Epithelial cell of proximal tubule (primary cell): Measurements from ENCODE around the gene CEP128. TPM values are rescaled to one million over a fixed set of nuclear protein-coding genes. Genes with fewer than 3 reads are reported as not detected.
A peak's percentile ranks its signal among the peaks of the same experiment; 100 is the strongest.
"Not testable (repeated sequence)": the region's sequence is repeated elsewhere in the genome, so short reads cannot be mapped to it uniquely, and the experiment has no call there.

Experiments
- DNase-seq: peaks from one replicate; pipeline ENCODE4 v3.0.0-alpha.2; 2011; ENCODE audit warnings: low read depth
- H3K4me3 ChIP-seq: 2 replicates; pipeline ENCODE4 v1.5.1; 2011; ENCODE audit warnings: low read depth, mild to moderate bottlenecking, low read length
- total RNA-seq: library from RNA; depleted of rRNA; stranded (reverse); fragments of >200 nt; gene quantifications from 2 replicates; pipeline ENCODE4 v1.2.3, GENCODE V29; 2015
- TF ChIP-seq, protein P1 (sequence below): conservative IDR thresholded peaks from 2 replicates; pipeline ENCODE4 v1.5.1; 2012; ENCODE audit warnings: low read depth, mild to moderate bottlenecking, low read length

CEP128 gene
- total RNA-seq, 1 donor from 2014 or later: 5.2 TPM

DNA sequence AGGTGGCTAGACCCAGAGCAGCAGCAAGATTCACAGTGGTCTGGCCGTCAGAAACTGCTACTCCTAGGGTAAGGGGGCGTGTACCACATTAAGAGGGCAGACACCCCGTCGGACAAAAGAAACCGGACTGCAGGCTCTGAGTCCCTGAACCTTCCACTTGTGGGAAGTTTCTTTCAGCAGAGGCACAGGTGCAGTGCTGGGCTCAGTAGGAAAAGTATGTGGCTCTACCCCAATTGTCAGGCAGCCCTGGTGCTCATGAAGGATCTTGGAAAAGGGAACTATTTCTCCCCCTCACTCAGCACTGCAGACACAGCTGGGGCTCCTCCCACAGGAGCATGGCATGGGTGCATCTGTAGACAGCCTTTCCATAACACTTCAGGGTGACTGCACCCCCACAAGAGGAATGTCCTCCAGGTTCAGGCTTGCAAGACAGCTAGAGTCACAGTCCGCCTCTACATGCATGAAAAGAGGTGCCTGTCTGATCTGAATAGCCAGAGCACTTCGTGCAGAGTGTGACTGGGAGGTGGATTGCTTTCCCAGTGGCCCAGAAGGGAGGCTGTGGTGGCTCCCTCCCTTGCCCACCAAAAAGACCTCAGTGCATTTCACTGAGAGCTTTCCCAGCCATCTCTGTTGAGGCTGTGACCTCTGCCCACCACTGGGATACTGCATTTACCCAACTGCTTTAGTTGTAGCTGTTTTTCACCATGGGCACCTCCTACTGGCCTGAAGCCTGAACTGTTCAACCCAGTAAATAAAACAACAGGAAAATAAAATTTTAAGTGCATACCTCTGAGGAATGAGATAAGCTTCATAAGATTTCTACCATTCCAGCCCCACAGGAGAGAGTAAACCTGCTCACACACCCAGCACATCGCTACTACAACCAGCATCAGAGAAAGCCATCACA, 14.2 kb downstream of the CEP128 start:
- DNase-seq: no peak
- TF ChIP-seq, protein P1, sequence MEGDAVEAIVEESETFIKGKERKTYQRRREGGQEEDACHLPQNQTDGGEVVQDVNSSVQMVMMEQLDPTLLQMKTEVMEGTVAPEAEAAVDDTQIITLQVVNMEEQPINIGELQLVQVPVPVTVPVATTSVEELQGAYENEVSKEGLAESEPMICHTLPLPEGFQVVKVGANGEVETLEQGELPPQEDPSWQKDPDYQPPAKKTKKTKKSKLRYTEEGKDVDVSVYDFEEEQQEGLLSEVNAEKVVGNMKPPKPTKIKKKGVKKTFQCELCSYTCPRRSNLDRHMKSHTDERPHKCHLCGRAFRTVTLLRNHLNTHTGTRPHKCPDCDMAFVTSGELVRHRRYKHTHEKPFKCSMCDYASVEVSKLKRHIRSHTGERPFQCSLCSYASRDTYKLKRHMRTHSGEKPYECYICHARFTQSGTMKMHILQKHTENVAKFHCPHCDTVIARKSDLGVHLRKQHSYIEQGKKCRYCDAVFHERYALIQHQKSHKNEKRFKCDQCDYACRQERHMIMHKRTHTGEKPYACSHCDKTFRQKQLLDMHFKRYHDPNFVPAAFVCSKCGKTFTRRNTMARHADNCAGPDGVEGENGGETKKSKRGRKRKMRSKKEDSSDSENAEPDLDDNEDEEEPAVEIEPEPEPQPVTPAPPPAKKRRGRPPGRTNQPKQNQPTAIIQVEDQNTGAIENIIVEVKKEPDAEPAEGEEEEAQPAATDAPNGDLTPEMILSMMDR: peak; percentile 25

DNA sequence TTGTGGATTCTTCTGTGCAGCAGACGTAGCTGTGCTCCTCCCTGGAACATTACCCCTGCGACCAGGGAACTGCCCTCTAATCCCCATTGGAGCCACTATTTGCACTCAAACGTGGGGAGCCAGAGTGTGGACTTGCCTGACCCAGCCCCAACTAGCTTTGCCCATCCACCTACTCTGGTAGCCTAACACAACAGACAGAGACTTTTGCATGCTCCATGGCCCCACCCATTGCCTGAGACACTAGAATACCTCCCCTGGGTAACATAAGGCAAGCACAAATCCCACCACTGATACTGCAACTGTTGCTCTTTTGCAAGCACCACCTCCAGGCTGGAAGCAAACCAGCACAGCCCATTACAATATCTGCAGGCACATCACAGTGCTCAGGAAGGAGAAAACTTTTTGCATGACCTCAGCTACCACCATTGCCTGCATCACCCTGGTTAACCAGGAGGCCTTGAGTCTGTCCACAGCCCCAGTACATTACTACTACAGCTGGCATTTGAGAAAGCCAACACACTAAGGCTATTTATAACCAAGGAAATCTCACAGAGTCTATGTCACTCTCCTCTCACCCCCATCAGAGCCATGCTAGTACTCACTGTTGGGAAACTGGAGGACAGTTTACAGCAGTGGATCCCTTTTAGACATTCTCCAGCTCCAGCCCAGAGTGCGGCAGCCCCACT, 15.0 kb downstream of the CEP128 start:
- no peak for DNase-seq
- TF ChIP-seq, protein P1: no peak
- H3K4me3 ChIP-seq: no peak overlapping the region

More for the DNA sequence above, 14.2 kb downstream of the CEP128 start:
- H3K4me3 ChIP-seq: no peak overlapping the region

DNA sequence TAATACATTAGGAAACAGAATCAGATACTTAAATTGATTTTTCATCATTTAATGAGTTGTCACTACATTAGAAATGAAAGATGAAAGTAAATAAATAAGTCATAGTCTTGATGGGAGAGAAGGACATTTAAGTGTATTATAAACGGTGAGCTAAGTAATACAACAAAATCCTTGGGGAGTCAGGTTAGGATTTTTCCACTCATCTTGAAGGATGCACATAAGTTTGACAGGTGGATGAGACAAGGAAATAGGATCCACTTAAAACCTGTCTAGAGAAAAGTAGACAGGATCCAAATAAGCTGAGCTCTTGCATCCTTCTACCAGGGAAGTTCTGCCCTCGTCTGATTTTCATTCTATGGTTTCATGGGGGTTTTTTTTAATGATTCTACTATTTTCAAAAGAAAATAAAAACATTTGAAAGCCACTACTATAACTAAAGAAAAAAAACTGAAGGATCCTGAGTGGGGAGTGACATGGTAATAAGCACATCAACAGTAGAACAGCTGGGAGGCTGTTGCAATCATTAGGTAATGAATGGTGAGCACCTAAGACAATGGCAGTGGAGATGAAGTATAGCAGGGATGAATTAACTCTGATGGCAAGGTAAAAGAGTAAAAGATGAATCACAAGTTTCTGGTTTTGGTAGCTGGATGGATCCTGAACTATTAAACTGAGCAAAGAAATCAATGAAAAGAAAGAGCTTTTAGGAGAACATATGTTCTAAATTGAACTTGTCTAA, 17.0 kb downstream of the CEP128 start:
- DNase-seq: no peak
- H3K4me3 ChIP-seq: no peak overlapping the region
- TF ChIP-seq, protein P1: no peak

DNA sequence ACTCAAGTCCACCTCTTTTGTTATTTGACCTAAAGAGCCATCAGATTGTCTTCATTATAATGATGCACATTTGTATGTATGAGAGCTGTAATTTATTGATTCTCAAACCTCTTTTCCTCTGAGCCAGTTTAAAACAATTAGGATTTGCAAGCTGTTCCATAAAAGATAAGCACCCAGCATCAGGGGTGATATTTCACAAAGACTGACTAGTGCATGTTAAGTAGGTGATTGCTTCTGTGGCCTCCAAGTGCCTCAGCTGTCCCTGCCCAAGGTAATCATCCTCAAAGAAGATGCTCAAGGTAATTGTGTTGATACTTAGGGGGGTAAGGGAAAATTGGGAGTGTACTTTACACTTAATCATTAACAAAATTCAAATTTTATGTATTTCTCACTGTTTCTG, 18.2 kb downstream of the CEP128 start:
- TF ChIP-seq, protein P1: no peak
- no peak for DNase-seq
- H3K4me3 ChIP-seq: no peak overlapping the region

DNA sequence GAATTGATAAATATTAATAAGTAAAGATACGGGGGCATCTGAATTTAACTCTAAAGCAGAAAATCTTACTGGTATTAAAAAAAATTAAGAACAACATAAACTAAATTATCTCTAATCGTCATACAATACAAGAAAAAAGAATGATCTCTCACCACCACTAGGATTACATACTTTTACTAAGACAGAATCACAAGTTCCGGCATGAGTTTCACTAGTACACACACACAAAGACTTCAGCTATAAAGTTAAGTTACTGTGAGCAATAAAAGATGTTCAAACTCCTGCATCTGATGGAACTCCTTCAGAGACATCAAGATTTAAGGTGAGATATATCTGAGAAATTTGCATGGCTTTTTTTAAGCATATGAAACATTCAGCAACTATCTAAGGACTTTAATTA, 21.9 kb downstream of the CEP128 start:
- no peak overlapping the region for H3K4me3 ChIP-seq
- DNase-seq: no peak
- TF ChIP-seq, protein P1: no peak

DNA sequence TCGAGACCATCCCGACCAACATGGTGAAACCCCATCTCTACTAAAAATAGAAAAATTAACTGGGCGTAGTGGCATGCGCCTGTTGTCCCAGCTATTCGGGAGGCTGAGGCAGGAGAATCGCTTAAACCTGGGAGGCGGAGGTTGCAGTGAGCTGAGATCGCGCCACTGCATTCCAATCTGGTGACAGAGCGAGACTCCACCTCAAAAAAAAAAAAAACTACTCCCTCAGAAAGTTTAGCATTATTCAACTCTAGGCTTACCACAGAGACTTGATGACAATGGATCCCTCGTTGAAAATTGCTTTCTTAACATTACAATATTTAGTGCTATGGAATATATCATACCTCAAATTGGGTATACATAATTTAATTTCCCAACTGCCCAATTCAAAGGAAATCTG, 29.5 kb downstream of the CEP128 start:
- not testable (repeated sequence) for DNase-seq, H3K4me3 ChIP-seq

DNA sequence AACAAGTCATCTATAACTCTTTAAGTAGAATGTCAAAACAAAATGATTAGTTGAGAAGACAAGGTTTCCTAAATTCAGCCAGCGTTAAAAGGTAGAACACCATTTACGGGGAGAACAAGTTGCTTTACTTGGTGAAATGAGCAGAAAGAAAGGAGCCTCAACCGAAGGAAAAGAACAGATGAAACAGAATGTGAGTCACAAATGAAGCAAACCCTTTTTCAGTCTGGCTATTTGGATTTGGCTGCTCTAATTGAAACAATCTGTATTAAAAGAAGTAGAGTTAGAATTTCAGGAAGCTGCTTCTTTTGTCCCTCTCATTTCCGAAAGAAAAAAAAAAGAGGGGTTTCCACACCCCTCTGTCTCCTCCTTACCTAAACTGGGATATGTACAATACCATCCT, 34.6 kb downstream of the CEP128 start:
- no peak for DNase-seq
- TF ChIP-seq, protein P1: no peak
- H3K4me3 ChIP-seq: no peak overlapping the region
